IMR-90 (cell line): ENCODE results near the gene PAX8. TPM values are rescaled to one million over a fixed set of nuclear protein-coding genes. Genes with fewer than 3 reads are reported as not detected.

Experiments
- ATAC-seq: fragments of 200-7000 bp; cut with Tn5 transposase; 2 replicates; pipeline ENCODE4 v1.9.1; 2020; ENCODE audit warnings: low read depth, mild to moderate bottlenecking, moderate library complexity
- BruUV-seq: library from RNA; stranded (reverse); fragments of 400-500 nt; replicated peaks from 2 replicates; lab custom pipeline; 2021; lab: Mats Ljungman, UMichigan
- CTCF ChIA-PET: fragments of 300-600 bp; formaldehyde crosslinking; extraction: SDS; loops from one replicate; lab custom pipeline; 2021; ENCODE audit warnings: antibody characterized with exemption; lab: Yijun Ruan, JAX
- POLR2A ChIA-PET: fragments of 300-600 bp; sonication (Branson Sonifier 250); formaldehyde crosslinking; loops from one replicate; lab custom pipeline; 2022; ENCODE audit warnings: antibody characterized with exemption; ENCODE audit not compliant: unreplicated experiment; lab: Charles Lee
- DNase-seq: peaks from one replicate; pipeline ENCODE4 v3.0.0; 2013
- H2AFZ ChIP-seq: replicated peaks from 2 replicates; pipeline ENCODE3; 2013; ENCODE audit warnings: low read length, mild to moderate bottlenecking; ENCODE audit not compliant: poor library complexity
- H2AK5ac ChIP-seq: 2 replicates; pipeline ENCODE4 v1.6.1; 2013; ENCODE audit warnings: low read depth, low read length, inconsistent platforms
- H2AK9ac ChIP-seq: replicated peaks from 2 replicates; pipeline ENCODE3; 2013; ENCODE audit warnings: mild to moderate bottlenecking, low read depth, low read length, moderate library complexity; ENCODE audit not compliant: poor library complexity
- H2BK120ac ChIP-seq: 2 replicates; pipeline ENCODE4 v1.6.1; 2013; ENCODE audit warnings: low read depth, low read length, inconsistent platforms
- H2BK15ac ChIP-seq: 3 replicates; pipeline ENCODE4 v1.6.1; 2013; ENCODE audit warnings: low read depth, low read length, inconsistent platforms
- H2BK20ac ChIP-seq: 2 replicates; pipeline ENCODE4 v1.6.1; 2013; ENCODE audit warnings: low read depth, mild to moderate bottlenecking, inconsistent platforms, low read length, moderate library complexity
- H2BK5ac ChIP-seq: 2 replicates; pipeline ENCODE4 v1.6.1; 2013; ENCODE audit warnings: mild to moderate bottlenecking, low read depth, low read length, inconsistent platforms; ENCODE audit not compliant: poor library complexity, severe bottlenecking
- H3K14ac ChIP-seq: replicated peaks from 2 replicates; pipeline ENCODE4 v1.6.1; 2013; ENCODE audit warnings: low read depth, low read length, inconsistent platforms
- H3K18ac ChIP-seq: 2 replicates; pipeline ENCODE4 v1.6.1; 2013; ENCODE audit warnings: low read depth, low read length, control low read depth
- H3K23ac ChIP-seq: 2 replicates; pipeline ENCODE4 v1.6.1; 2013; ENCODE audit warnings: low read depth, low read length, inconsistent platforms
- H3K27ac ChIP-seq: 2 replicates; pipeline ENCODE4 v1.5.1; 2013; ENCODE audit warnings: mild to moderate bottlenecking, control low read depth, low read length; ENCODE audit not compliant: insufficient read depth
- H3K27me3 ChIP-seq: 2 replicates; pipeline ENCODE4 v1.6.1; 2013; ENCODE audit warnings: low read length; ENCODE audit not compliant: control insufficient read depth, insufficient read depth
- H3K36me3 ChIP-seq: 2 replicates; pipeline ENCODE4 v1.6.1; 2013; ENCODE audit warnings: low read length, mixed read lengths; ENCODE audit not compliant: control insufficient read depth, insufficient read depth
- H3K4ac ChIP-seq: 2 replicates; pipeline ENCODE4 v1.6.1; 2013; ENCODE audit warnings: low read depth, low read length, inconsistent platforms
- H3K4me1 ChIP-seq: 2 replicates; pipeline ENCODE4 v1.6.1; 2013; ENCODE audit warnings: low read length, mixed read lengths; ENCODE audit not compliant: control insufficient read depth, insufficient read depth
- H3K4me2 ChIP-seq: 2 replicates; pipeline ENCODE4 v1.6.1; 2013; ENCODE audit warnings: low read depth, mild to moderate bottlenecking, control low read depth, low read length, moderate library complexity
- H3K4me3 ChIP-seq: 2 replicates; pipeline ENCODE4 v1.5.1; 2013; ENCODE audit warnings: low read depth, mild to moderate bottlenecking, control low read depth, low read length, moderate library complexity; ENCODE audit not compliant: insufficient read depth
- H3K56ac ChIP-seq: 2 replicates; pipeline ENCODE4 v1.6.1; 2013; ENCODE audit warnings: low read length, inconsistent platforms; ENCODE audit not compliant: insufficient read depth; ENCODE audit errors: extremely low read depth
- H3K79me1 ChIP-seq, 2 experiments: 2 replicates each; pipeline ENCODE4 v1.6.1; 2013; ENCODE audit warnings: low read length in 2 of 2, inconsistent platforms in 1 of 2, low read depth in 1 of 2
- H3K9ac ChIP-seq: 2 replicates; pipeline ENCODE4 v1.6.1; 2013; ENCODE audit warnings: low read depth, low read length, control low read depth
- H3K9me1 ChIP-seq: 2 replicates; pipeline ENCODE4 v1.6.1; 2013; ENCODE audit warnings: low read length, inconsistent platforms; ENCODE audit not compliant: insufficient read depth
- H3K9me3 ChIP-seq: 2 replicates; pipeline ENCODE4 v1.6.1; 2013; ENCODE audit warnings: low read length; ENCODE audit not compliant: control insufficient read depth, insufficient read depth
- H4K20me1 ChIP-seq: 2 replicates; pipeline ENCODE4 v1.6.1; 2013; ENCODE audit warnings: low read length, inconsistent platforms; ENCODE audit not compliant: insufficient read depth
- H4K5ac ChIP-seq: 2 replicates; pipeline ENCODE4 v1.6.1; 2013; ENCODE audit warnings: mild to moderate bottlenecking, low read depth, low read length, control low read depth
- H4K8ac ChIP-seq, 2 experiments: 2 replicates each; pipeline ENCODE4 v1.6.1; 2013; ENCODE audit warnings: low read depth in 2 of 2, low read length in 2 of 2, control low read depth in 1 of 2, inconsistent platforms in 1 of 2
- H4K91ac ChIP-seq: 2 replicates; pipeline ENCODE4 v1.6.1; 2013; ENCODE audit warnings: low read depth, low read length, inconsistent platforms; ENCODE audit not compliant: insufficient read depth
- CTCF ChIP-seq: conservative IDR thresholded peaks from 2 replicates; pipeline ENCODE4 v1.5.1; 2012; ENCODE audit warnings: mild to moderate bottlenecking, low read depth, low read length, improper control_type of control experiment
- POLR2A ChIP-seq: IDR thresholded peaks from 2 replicates; pipeline ENCODE4 v1.6.1; 2012; ENCODE audit warnings: mild to moderate bottlenecking, low read depth, low read length
- RCOR1 ChIP-seq: IDR thresholded peaks from 2 replicates; pipeline ENCODE4 v1.6.1; 2012; ENCODE audit warnings: mild to moderate bottlenecking, low read length, improper control_type of control experiment; ENCODE audit not compliant: insufficient replicate concordance
- SMC3 ChIP-seq: fragments of 150-350 bp; IDR thresholded peaks from 2 replicates; pipeline ENCODE4 v1.6.1; 2016; ENCODE audit warnings: low read depth, mild to moderate bottlenecking, antibody characterized with exemption, low read length, moderate library complexity
- WGBS, 2 experiments: methylation state at CpG; one replicate each; pipeline versions ENCODE4 v1.1.5 to v1.1.7; 2013; ENCODE audit warnings: missing lambda C conversion rate in 2 of 2; ENCODE audit not compliant: insufficient read length in 1 of 2; ENCODE audit errors: extremely low coverage in 2 of 2; 5-methylcytosine and 5-hydroxymethylcytosine counted together
- dilution Hi-C: fragments of 300-500 bp; cut with HindIII; formaldehyde crosslinking; loops from one replicate; pipeline ENCODE4 v1.14.3; 2018; ENCODE audit warnings: low sequenced_read_pairs; ENCODE audit not compliant: unreplicated experiment
- in situ Hi-C: fragments of 300-500 bp; cut with MboI; formaldehyde crosslinking; loops from 3 replicates; pipeline ENCODE4 v1.14.3; 2019; ENCODE audit warnings: low sequenced_read_pairs, inconsistent platforms, mixed read lengths
- intact Hi-C: fragments of 100-400 bp; cut with micrococcal nuclease; formaldehyde crosslinking; loops from 2 replicates; pipeline ENCODE4 v1.10.0; 2022
- polyA plus RNA-seq, 3 experiments: library from polyadenylated mRNA; depleted of rRNA; stranded (reverse); fragments of >200 nt; gene quantifications; 2 replicates each; pipeline ENCODE4 v1.2.3, GENCODE V29; 2012; ENCODE audit warnings: low replicate concordance in 1 of 3
- total RNA-seq: library from RNA; depleted of rRNA; stranded (reverse); fragments of >200 nt; gene quantifications from 2 replicates; pipeline ENCODE4 v1.2.3, GENCODE V29; 2012

PAX8 gene
- total and polyA plus RNA-seq, 2 of the 4 experiments (the other 2 are of a cell fraction), result 0.18 to 1.5 TPM

- H3K4me3 ChIP-seq, result no peak overlapping the region
- no peak overlapping the region for H4K8ac ChIP-seq
- WGBS, 2 experiments, result no CpG with 5 or more reads among the region's 1 CpG
- H3K9me1 ChIP-seq, result no peaks in the 10 kb centered on the region
- no peaks in the 10 kb centered on the region for H3K4me1 ChIP-seq
- H4K91ac ChIP-seq, result no peak overlapping the region
- no peak overlapping the region for H3K14ac ChIP-seq
- H2BK20ac ChIP-seq, result no peak overlapping the region
- no peak overlapping the region for H3K4ac ChIP-seq
- H2BK120ac ChIP-seq, result no peak overlapping the region
- H3K4me2 ChIP-seq, result no peak overlapping the region
- no peak overlapping the region for H2AFZ ChIP-seq
- no peaks in the 10 kb centered on the region for H3K79me1 ChIP-seq
- in situ Hi-C loops, result no loop called here
- DNase-seq, result no peak
- no peaks in the 10 kb centered on the region for H3K9me3 ChIP-seq
- H3K36me3 ChIP-seq, result no peaks in the 10 kb centered on the region
- H2AK5ac ChIP-seq, result no peak overlapping the region
- no peak overlapping the region for H3K23ac ChIP-seq
- H2BK15ac ChIP-seq, result no peak overlapping the region
- no peak overlapping the region for H3K56ac ChIP-seq
- TF ChIP-seq SMC3, result no peak
- TF ChIP-seq CTCF, result peak; percentile 26
- TF ChIP-seq POLR2A, result no peak
- TF ChIP-seq RCOR1, result no peak
- ATAC-seq, result peak; percentile 66
- no peaks in the 10 kb centered on the region for H4K20me1 ChIP-seq
- POLR2A ChIA-PET, result no interaction called here
- H3K18ac ChIP-seq, result no peak overlapping the region
- H2BK5ac ChIP-seq, result no peak overlapping the region
- BruUV-seq, result no TSS peak
- CTCF ChIA-PET, result interaction anchor here (0.6 kb wide), 1 partner anchor 182 kb away, joined by 3 read pairs; no protein-coding TSS in a partner anchor
- no peak overlapping the region for H3K9ac ChIP-seq
- H2AK9ac ChIP-seq, result no peak overlapping the region
- peaks cover 6% of the 10 kb centered on the region for H3K27me3 ChIP-seq
- dilution Hi-C loops, result no loop called here
- H3K27ac ChIP-seq, result no peak overlapping the region
- no peak overlapping the region for H4K5ac ChIP-seq
- intact Hi-C loops, result no loop called here
Observed at GRCh38 chr2:113227290-113227689, 51.4 kb downstream of the PAX8 start.
